GM18499 (cell line): ENCODE results near the gene RAP2A.

Experiments
- ATAC-seq: cut with Tn5 transposase; IDR thresholded peaks from one replicate; pipeline ENCODE4 v1.9.1; 2021; ENCODE audit warnings: moderate number of reproducible peaks; ENCODE audit not compliant: insufficient read depth, unreplicated experiment

Gene RAP2A

DNA sequence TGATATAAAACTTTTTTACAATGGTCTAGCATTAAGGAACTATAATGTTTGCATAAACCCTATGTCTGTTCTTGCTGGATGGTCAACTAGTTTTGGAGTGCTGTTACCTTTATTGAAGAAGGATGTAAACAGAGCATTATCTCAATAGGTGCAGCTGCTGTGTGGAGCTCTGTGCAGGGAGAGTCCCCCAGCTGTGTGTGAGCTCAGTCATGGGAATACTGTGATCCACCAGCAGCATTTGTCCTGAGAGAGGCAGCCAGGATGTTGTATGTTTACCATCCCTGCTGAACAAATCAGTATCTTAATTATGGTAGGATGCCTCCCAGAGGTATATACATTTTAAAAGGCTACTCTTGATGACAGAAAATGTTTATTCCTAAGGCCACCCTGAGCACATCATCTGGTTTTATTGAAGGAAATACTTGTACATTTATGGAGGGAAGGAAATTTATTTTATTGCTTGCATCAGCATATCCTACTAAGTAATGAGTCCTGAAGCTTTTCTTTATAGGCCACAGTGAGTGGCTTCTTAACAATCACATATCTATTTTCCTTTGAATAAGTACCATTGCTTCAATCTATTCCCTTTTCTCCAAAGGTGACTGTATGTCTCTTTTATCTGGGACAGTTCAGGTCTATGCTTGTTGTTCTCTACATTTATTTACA is 11.7 kb downstream of the RAP2A start:
- no peak for ATAC-seq

DNA sequence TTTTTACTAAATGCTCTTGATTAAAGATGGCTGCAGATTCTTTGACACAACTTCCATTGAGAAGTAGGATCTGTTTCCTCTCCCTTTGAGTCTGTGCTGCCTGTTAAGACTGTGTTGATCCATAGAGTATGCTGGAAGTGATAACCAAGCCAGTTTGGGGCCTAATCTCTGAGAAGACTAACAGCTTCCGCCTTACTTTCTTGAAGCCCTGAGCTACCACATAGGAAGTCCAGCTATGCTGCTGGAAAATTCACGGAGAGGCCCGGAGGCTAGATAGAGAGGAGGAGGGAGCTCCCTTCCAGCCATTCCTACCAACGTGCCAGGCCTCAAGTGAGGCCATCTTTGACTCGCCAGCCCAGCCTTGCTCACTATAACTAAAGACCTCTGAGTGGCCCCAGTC is 12.5 kb downstream of the RAP2A start:
- ATAC-seq: no peak

- ATAC-seq: no peak
Observed at GRCh38 chr13:97448503-97449251, 14.7 kb downstream of the RAP2A start.

DNA sequence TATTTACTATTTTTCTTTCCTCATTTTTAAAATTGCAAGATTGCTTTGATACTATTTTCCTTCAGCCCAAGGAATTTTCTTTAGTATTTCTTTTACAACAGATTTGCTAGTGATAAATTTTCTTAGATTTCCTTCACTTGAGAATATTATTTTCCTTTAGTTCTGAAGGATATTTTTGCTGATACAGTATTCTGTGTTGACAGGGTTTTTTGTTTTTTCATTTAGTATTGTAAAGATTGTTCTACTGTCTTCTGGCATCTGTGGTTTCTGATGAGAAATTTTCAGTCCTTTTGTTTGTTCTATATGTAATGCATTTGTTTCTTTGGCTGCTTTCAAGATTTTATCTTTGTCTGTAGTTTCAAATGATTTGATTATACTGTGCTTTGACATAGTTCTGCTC is 20.7 kb downstream of the RAP2A start:
- no peak for ATAC-seq

DNA sequence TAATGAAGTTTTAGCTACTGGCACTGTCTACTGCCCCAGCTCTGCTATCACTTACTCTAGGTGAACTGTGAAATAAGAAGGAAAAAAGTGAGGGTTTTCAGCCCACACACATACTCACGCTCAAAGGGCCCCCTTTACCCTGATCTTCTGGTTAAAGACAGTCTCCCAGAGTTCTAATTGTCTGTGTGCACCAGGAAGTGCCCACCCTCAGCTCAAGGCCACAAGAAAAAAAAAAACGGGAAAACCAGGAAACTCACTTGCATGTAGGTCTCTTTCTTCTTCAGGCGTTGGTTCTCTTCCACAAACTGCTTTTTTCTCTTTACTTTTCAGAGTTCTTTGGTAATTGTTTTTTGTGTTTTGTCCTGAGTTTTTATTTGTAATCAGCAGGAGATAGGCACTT is 22.1 kb downstream of the RAP2A start:
- no peak for ATAC-seq

GRCh38 chr13:97459215-97459777 is 25.3 kb downstream of the RAP2A start:
- ATAC-seq: no peak

GRCh38 chr13:97460004-97460775 is 26.2 kb downstream of the RAP2A start:
- ATAC-seq: peak; percentile 91

DNA sequence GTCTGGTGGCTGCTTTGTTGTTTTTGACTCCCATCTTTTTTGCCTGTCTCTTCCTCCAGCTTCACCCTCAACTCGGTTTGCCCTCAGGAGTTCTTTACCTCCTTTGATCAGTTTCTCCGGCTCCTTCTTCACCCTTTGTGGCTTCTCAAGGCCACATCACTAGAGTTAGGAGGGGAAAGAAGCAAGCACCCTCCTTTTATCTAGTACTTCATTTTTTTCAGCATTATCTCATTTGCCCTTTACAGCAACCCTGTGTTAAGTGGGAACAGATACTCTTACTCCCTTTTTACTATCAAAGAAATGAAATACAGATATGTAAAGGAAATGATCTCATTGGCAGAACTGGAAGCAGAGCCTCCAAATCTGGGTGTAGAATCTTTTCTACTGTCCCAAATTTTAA is 26.9 kb downstream of the RAP2A start:
- no peak for ATAC-seq

- ATAC-seq: no peak
Observed at GRCh38 chr13:97464561-97464960, 30.6 kb downstream of the RAP2A start.

- no peak for ATAC-seq
Observed at GRCh38 chr13:97466722-97467121, 32.8 kb downstream of the RAP2A start.

- no peak for ATAC-seq
Observed at GRCh38 chr13:97468331-97468730, 34.4 kb downstream of the RAP2A start.

DNA sequence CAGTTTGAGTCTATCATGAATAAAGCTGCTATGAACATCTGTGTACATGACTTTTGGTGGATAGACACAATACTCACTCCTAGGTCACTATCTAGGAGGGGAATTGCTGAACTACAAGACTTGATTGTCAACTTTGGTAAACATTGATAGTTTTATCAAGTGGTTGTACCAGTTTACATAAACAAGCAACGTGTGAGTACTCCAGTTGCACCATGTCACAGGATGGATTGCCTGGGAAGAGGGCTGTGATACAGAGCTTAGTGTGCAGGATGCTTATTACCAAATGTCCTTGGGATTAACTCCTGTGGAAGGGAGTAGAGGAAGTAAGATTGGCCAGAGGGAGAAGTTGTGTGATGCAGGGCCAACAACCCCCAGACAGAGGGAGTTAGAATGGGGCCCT is 37.7 kb downstream of the RAP2A start:
- no peak for ATAC-seq

DNA sequence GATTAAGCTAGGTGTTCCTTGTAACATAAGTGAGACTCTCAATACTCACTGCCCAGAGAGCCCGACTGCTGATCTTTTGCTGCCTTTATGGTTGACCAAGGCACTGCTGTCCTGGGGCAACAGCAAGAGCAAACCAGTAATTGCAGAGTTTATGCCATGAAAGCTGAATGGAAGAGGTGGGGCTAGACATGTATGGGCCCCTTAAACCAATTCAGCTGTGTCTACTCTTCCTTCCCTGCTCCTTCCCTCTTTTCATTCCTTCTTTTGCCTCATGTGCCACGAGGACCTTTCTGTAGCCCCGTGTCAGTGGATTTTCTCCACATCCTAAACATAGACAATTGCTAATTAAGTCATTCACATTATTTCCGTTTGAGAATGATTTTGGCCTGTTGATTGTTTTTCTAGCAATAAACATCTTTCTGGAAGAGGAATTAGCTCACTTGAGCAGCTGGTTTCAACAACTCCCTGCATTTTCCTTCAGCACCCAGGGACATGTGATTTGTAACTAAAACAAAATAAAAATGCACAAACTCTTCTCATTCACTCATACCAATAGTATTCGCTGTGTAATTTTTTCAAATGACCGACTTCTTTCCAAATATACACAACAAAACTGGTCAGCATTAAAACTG is 40.5 kb downstream of the RAP2A start:
- ATAC-seq: no peak

- no peak for ATAC-seq
Observed at GRCh38 chr13:97475011-97475410, 41.0 kb downstream of the RAP2A start.

DNA sequence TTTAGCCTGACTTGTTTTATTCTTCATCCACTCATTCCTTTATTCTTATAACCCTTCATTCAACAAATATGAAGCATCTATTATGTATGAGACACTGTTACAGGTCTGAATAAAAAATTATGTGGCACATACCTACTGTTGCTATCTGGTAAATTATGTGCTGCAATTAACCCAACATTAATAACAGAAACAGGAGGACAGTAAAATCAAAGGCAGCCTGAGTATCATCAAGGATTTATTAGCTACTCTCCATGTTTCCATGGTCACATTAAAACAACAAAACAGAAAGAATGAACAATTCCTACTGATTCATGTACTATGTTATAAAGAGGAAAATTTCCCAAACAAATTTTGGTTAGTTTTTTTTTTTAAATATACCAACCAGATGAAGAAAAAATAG is 43.9 kb downstream of the RAP2A start:
- no peak for ATAC-seq

DNA sequence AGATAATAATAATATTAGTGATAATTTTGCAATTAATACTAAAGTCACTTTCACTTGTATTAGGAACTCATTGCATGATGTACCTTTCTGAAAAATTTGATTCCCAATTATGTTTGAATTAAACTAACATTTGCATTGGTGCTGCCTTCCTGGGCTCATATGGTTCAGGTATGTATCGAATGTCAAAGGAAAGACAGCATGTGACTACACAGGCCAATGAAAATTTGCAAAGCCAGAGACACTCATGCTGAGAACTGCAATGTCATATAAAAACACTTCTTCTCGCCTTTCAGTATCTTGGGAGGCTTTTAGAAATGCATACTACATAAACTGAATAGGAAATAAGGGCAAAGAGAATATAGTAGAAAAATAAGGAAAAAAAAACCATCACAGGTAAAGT is 44.3 kb downstream of the RAP2A start:
- ATAC-seq: no peak

DNA sequence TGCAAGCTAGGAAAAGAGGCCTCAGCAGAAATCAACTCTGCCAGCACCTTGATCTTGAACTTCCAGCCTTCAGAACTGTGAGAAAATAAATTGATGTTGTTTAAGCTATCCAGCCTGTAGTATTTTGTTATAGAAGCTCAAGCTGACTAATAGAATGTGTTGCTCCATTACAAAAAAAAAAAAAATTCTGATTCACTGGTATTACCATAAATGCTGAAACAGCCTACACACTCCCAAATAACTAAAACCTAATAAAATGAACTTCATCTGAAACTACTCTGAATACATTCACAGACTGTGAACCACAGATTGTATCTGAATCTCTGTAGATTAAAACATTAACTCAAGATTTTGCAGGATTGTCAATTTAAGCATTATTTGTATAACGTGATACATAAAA is 49.5 kb downstream of the RAP2A start:
- no peak for ATAC-seq

- ATAC-seq: no peak
Observed at GRCh38 chr13:97484301-97484700, 50.3 kb downstream of the RAP2A start.

DNA sequence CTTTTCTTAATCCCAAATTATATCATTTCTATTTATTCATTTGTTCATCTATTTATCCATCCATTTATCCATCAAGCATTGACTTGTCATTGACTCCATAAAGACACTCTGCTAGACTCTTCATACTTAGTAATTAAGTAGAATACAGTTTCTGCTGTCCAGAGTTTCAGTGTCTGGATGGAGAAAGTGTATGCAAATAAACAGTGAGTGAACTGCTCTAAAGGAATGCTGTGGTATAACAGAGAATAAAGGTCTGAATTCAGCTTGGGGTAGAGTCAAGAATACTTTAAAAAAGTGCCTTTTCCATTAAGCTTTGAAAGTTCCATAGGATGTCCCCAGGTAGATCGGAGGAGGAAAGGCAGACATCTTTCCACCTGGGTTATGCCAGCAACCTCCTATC is 51.4 kb downstream of the RAP2A start:
- no peak for ATAC-seq

DNA sequence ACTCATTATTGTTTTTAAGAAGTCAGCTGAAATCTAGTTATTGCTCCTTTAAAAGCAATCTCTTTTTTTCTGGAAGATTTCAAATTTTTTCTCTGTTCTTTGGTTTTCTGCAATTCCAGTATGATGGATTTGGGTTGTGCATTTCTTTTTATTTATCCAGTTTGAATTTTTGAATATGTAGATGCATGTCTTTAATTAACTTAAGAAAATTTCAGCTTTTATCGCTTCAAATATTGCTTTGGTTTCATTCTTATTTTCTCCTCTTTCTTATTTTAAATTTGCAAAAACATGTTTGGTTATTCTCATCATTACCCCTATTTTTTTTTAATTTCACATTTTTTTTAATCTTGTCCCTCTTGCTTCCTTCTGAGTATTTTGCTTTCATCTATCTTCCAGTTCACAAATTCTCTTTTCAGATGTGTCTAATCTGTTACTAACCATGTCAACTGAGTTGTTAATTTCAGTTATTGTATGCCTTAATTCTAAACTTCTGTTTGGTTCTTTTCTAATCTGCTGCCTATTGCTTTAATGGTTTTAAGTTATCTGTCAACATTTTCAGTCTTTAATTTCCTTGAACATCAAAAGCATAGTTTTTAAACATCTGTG is 56.8 kb downstream of the RAP2A start:
- ATAC-seq: no peak
